Tibial artery (tissue), 4 donors: ENCODE data around the gene SIGLECL1.

Source experiments
- DNase-seq, 2 donors: peaks; one replicate each; pipeline ENCODE4 v3.0.0-alpha.2; 2019
- H3K27ac ChIP-seq, 2 donors: fragments of 200-600 bp; sonication (generic) in 1 of 2; 1 replicate in 1 of 2; 2 replicates in 1 of 2; pipeline ENCODE4 v1.5.1; 2018 to 2019; ENCODE audit warnings: mild to moderate bottlenecking in 1 of 2
- H3K27me3 ChIP-seq, 2 donors: fragments of 200-600 bp; sonication (generic) in 1 of 2; one replicate each; pipeline versions ENCODE4 v1.5.1 to v1.6.0; 2016 to 2019
- H3K36me3 ChIP-seq, 3 donors: fragments of 200-600 bp; sonication (generic) in 2 of 3; one replicate each; pipeline ENCODE4 v1.5.1; 2016 to 2019; ENCODE audit warnings: mild to moderate bottlenecking in 2 of 3
- H3K4me1 ChIP-seq, 4 donors: fragments of 200-600 bp; sonication (generic) in 2 of 4; 1 replicate in 3 of 4; 2 replicates in 1 of 4; pipeline ENCODE4 v1.5.1; 2016 to 2019
- H3K4me3 ChIP-seq, 2 donors: fragments of 200-600 bp; sonication (generic) in 1 of 2; 1 replicate in 1 of 2; 2 replicates in 1 of 2; pipeline ENCODE4 v1.5.1; 2018 to 2019; ENCODE audit warnings: mild to moderate bottlenecking in 2 of 2
- H3K9me3 ChIP-seq, 3 donors: fragments of 200-600 bp; sonication (generic) in 1 of 3; one replicate each; pipeline ENCODE4 v1.5.1; 2016 to 2019
- intact Hi-C: fragments of 100-400 bp; cut with DNase I; formaldehyde crosslinking; loops from one replicate; pipeline ENCODE4 v1.15.0; 2023; ENCODE audit warnings: low total_unique reads
- TF ChIP-seq, protein P1 (sequence below), 2 experiments: fragments of 200-600 bp in 1 of 2; fragments of 450-650 bp in 1 of 2; IDR thresholded peaks; one replicate each; pipeline ENCODE4 v1.5.1; 2017 to 2019; ENCODE audit warnings: antibody characterized with exemption in 2 of 2, mild to moderate bottlenecking in 1 of 2, moderate library complexity in 1 of 2

The SIGLECL1 gene

DNA sequence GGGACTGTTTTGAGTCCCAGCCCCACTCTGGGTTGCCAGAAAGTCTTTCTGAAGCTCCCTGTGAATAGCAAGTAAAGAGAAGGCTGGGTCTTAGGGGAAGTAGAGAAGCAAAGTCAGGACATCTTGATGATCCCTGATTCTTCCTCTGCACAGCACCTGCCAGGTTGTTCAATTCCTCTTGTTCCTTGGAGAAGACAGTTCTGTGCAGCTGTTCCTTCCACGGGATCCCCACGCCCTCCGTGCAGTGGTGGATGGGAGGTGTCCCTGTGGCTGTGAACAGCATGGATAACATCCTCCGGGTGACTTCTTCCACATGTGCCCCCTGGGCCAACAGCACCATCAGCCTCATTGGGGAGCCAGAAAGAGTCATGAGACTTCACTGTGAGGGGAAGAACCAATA is 31.5 kb downstream of the SIGLECL1 start:
- Histone ChIP-seq H3K4me3 (no peak overlapping the region), H3K27me3 (peaks cover 0 to 5% of the 10 kb centered on the region in 2 donors), H3K4me1 (no peaks in the 10 kb centered on the region), H3K27ac (no peak overlapping the region), H3K36me3 (no peaks in the 10 kb centered on the region), H3K9me3 (peaks cover 0 to 10% (median 0%) of the 10 kb centered on the region in 3 donors)
- intact Hi-C loops = no loop called here
- no peak for DNase-seq
- TF ChIP-seq, protein P1, sequence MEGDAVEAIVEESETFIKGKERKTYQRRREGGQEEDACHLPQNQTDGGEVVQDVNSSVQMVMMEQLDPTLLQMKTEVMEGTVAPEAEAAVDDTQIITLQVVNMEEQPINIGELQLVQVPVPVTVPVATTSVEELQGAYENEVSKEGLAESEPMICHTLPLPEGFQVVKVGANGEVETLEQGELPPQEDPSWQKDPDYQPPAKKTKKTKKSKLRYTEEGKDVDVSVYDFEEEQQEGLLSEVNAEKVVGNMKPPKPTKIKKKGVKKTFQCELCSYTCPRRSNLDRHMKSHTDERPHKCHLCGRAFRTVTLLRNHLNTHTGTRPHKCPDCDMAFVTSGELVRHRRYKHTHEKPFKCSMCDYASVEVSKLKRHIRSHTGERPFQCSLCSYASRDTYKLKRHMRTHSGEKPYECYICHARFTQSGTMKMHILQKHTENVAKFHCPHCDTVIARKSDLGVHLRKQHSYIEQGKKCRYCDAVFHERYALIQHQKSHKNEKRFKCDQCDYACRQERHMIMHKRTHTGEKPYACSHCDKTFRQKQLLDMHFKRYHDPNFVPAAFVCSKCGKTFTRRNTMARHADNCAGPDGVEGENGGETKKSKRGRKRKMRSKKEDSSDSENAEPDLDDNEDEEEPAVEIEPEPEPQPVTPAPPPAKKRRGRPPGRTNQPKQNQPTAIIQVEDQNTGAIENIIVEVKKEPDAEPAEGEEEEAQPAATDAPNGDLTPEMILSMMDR (IDR thresholded peaks at IDR 0.05) = no peak

DNA sequence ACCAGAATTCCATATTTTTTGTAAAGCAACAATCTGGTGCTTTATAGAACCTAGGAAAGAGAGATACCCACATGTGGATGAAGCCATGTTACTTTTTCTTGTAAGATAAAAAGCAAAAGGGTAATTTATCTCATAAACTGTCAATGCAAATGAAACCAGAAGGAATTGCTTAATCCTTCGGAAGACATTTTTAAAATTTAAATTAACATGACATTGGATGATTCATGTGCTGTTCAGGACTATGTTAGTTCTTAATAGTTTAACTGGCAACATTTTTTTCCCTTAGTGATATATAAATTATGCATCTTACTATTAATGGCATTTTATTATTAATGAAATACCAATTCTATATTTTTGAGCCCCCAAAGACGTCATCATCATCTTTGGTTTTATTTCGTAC is 34.8 kb downstream of the SIGLECL1 start:
- Histone ChIP-seq H3K27me3 (no peaks in the 10 kb centered on the region), H3K27ac (no peak overlapping the region), H3K36me3 (no peaks in the 10 kb centered on the region), H3K4me3 (no peak overlapping the region), H3K9me3 (peaks cover 0 to 10% (median 0%) of the 10 kb centered on the region in 3 donors), H3K4me1 (no peaks in the 10 kb centered on the region)
- intact Hi-C loops = no loop called here
- TF ChIP-seq, protein P1 (IDR thresholded peaks at IDR 0.05) = no peak
- no peak for DNase-seq

DNA sequence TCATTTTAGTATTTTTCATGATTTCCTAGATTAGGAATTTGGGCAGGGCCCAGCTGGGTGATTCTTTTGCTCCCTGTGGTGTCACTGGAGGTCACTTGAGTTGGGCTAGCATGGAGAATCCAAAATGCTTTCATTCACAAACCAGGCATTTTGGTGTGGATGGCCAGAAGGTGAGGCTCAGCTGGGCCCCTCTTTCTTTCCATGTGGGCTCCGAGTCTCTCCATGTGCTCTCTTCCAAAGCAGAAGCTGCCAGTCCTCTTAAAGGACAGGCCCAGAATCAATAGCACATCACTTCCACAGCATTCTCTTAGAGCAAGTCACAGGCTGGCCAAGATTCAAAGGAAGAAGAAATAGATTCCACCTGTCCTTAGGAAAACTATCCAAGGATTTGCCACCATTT is 38.8 kb downstream of the SIGLECL1 start:
- TF ChIP-seq, protein P1 (IDR thresholded peaks at IDR 0.05) = no peak
- intact Hi-C loops = no loop called here
- peaks cover 0 to 16% of the 10 kb centered on the region in 2 donors for H3K27me3 ChIP-seq
- no peaks in the 10 kb centered on the region for H3K4me1 ChIP-seq
- no peaks in the 10 kb centered on the region for H3K36me3 ChIP-seq
- H3K27ac ChIP-seq = no peak overlapping the region
- no peaks in the 10 kb centered on the region for H3K9me3 ChIP-seq
- no peak overlapping the region for H3K4me3 ChIP-seq
- no peak for DNase-seq

DNA sequence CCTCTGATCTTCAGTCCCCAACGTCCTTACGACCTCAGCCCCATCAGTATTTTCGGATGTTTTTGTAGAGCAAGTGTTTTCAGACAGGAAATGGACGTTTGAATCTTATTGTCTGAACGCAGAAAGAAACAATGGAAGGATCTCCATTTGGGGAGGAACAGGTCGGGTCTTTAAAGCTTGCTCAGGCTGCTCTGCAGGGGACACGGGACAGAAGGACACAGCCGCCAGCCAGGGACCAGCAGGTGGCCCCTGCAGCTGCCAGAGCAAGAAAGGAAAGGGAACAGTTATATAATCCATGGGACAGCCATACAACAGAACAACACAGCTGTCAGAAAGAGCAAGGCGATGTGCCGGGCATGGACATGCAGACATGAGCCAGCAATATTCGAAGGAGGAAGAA is 42.1 kb downstream of the SIGLECL1 start:
- no peaks in the 10 kb centered on the region for H3K9me3 ChIP-seq
- H3K36me3 ChIP-seq = no peaks in the 10 kb centered on the region
- no peaks in the 10 kb centered on the region for H3K4me1 ChIP-seq
- TF ChIP-seq, protein P1 (IDR thresholded peaks at IDR 0.05) = no peak
- intact Hi-C loops = no loop called here
- peaks cover 0 to 30% of the 10 kb centered on the region in 2 donors for H3K27me3 ChIP-seq
- H3K27ac ChIP-seq = no peak overlapping the region
- no peak for DNase-seq
- no peak overlapping the region for H3K4me3 ChIP-seq

DNA sequence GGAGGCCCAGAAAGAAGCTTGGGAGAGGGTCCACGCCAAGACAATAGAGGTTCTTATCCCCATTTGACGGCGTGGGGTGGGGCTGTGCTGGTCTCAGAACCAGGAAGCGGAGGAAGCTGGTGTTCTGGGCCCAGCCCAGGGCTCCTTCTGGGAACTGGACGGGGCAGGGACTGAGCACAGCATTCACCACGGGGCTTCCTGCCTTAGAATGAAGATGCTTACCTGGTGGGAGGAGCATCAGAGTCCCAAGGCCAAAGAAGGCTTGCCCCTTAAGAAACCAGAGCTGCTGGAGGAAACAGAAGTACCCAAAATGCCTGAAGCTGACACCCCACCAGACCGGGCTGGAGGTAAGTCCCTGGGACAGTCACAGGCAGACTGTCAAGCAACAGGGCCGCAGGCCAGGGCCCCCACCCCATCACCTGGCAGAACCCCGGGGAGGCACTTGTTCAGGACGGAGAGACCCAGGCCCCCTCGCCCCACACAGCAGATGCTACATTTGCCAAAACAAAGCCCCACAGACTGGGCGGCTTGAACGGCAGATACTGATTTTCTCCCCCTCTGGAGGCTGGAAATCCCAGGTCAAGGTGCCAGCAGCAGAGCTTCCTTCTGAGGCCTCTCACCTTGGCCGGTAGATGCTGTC is 42.8 kb downstream of the SIGLECL1 start:
- Histone ChIP-seq H3K4me1 (no peaks in the 10 kb centered on the region), H3K36me3 (no peaks in the 10 kb centered on the region), H3K9me3 (no peaks in the 10 kb centered on the region), H3K27ac (no peak overlapping the region), H3K4me3 (no peak overlapping the region), H3K27me3 (peaks cover 0 to 30% of the 10 kb centered on the region in 2 donors)
- DNase-seq = no peak
- intact Hi-C loops = no loop called here
- TF ChIP-seq, protein P1 (IDR thresholded peaks at IDR 0.05) = no peak
